Mammary epithelial cell (primary cell): ENCODE measurements around the gene SLC1A2.

Experiments used
- CTCF ChIP-seq, 2 donors: IDR thresholded peaks in 1 of 2; conservative IDR thresholded peaks in 1 of 2; 2 replicates each; pipeline ENCODE4 v1.5.1; 2011 to 2012; ENCODE audit warnings: inconsistent platforms in 2 of 2, low read length in 2 of 2, mild to moderate bottlenecking in 2 of 2, control low read depth in 1 of 2, low read depth in 1 of 2; ENCODE audit not compliant: insufficient read depth in 1 of 2; ENCODE audit errors: extremely low read depth in 1 of 2
- EZH2 ChIP-seq: IDR thresholded peaks from 2 replicates; pipeline ENCODE4 v1.6.1; 2012; ENCODE audit warnings: low read length, inconsistent platforms, borderline replicate concordance

- no peak for TF ChIP-seq CTCF (conservative IDR thresholded peaks at IDR 0.05 in 1 of 2, IDR thresholded peaks at IDR 0.05 in 1 of 2; ENCODE audit: extremely low read depth in 1 of 2, insufficient read depth in 1 of 2, low read depth in 1 of 2, low read length in 2 of 2)
- no peak for TF ChIP-seq EZH2
Measured at GRCh38 chr11:35295751-35296150, 123.6 kb downstream of the SLC1A2 start.
